HG02981 (cell line): ENCODE results near the gene CCDC200.
A peak's percentile ranks its signal among the peaks of the same experiment; 100 is the strongest.
"Not testable (repeated sequence)": the region's sequence is repeated elsewhere in the genome, so short reads cannot be mapped to it uniquely, and the experiment has no call there.

Experiments
- ATAC-seq: cut with Tn5 transposase; IDR thresholded peaks from one replicate; pipeline ENCODE4 v1.9.1; 2021; ENCODE audit warnings: mild to moderate bottlenecking, moderate library complexity; ENCODE audit not compliant: unreplicated experiment

The CCDC200 gene

GRCh38 chr17:43216762-43217613 is 11.4 kb downstream of the CCDC200 start:
- no peak for ATAC-seq

DNA sequence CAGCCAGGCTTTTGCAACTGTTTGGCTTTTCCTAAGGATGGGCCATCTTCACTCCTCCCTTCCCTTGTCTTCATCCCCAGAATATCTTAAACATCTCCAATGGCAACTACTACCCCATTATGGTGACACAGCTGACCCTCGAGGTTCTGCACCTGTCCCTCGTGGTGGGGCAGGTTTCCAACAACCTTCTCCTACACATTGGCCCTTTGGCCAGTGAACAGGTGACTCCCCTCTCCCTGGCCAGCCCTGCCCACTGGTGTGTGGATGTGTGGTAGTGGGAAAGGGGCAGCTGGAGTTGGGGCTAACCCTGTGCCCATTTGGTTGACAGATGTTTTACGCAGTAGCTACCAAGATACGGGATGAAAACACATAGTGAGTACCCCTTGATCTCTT is 12.1 kb downstream of the CCDC200 start:
- no peak for ATAC-seq

DNA sequence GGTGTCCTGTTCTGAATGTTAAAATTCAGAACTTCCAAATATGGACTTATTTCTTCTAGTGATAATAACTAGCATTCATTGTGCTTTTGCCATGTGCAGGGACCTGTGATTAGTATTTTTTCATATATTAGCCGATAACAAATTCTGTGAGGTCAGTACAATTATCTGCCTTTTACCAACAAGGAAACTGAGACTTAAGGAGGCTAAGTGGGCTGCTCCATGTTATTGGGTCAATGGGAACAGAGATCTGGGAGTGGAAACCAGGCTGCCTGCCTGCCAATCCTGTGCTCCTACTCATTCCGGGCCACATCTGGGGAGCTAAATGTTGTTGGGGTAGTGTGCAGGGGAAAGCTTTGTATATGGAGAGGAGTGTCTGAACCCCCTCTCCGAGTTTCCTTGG is 13.1 kb downstream of the CCDC200 start:
- ATAC-seq, result no peak

GRCh38 chr17:43213545-43213944 is 14.9 kb downstream of the CCDC200 start:
- ATAC-seq, result no peak

- no peak for ATAC-seq
Measured at GRCh38 chr17:43212641-43213490, 15.6 kb downstream of the CCDC200 start.

- peak; percentile 78 for ATAC-seq
Measured at GRCh38 chr17:43211480-43212402, 16.7 kb downstream of the CCDC200 start, which contains the start of gene TMEM106A. TMEM106A (plus strand) TSS chr17:43211875; CDS start chr17:43213042, 1,167 bp downstream.

DNA sequence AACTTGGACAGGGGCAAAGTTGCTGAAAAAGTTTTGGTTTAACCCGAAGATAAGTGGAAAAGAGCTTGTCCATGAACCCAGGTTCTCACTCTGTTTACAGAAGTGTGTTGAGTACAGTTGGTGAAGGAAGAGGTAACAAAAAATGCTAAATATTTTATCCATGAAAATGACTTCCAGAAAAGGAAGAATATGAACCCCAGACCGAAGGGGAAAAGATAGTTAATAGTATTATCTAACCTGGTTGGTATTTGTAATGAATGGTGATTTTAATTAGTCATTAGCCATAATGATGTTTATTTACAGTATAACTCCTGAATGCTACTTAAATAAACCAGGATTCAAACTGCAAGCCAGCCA is 17.3 kb downstream of the CCDC200 start:
- ATAC-seq, result no peak

DNA sequence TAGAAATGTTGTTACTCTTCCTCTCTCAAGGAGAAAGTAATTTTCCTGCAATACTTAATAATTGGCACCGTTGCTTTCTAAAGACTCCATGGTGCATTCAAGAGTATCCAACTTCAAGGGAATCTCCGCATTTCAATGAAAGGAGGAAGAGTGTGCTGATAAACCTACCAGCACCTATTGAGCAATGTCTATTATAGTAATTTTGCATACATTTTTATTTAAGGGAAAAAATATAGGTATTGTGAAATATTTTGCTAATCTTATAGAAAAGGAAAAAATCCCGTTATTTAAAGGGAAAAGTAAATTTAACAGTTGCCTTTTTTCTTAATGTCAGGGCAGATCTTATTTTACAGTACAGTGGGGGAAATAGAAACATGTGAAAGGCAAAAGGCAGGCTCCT is 17.8 kb downstream of the CCDC200 start:
- ATAC-seq, result no peak

GRCh38 chr17:43203013-43203412 is 25.4 kb downstream of the CCDC200 start:
- ATAC-seq, result not testable (repeated sequence)

GRCh38 chr17:43200127-43200526 is 28.3 kb downstream of the CCDC200 start:
- no peak for ATAC-seq

DNA sequence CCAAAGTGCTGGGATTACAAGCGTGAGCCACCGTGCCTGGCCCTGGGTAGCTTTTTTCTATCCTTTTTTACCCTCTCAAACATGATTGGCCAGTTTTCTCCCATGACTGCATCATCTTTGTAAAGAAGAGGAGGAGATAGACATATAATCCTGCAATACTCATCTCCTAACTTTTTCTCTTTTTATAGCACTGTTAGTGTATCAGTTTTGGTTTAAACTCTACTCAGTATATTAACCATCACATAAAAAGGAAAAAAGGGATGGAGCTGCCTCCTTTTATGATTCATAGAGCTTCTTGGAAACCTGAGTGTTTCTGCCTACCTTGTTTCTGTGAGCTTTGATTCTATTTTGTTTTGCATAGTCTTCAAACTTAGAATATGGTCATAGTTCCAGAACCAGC is 28.8 kb downstream of the CCDC200 start:
- no peak for ATAC-seq

GRCh38 chr17:43193251-43193650 is 35.2 kb downstream of the CCDC200 start:
- no peak for ATAC-seq

- ATAC-seq, result not testable (repeated sequence)
Measured at GRCh38 chr17:43186656-43187055, 41.8 kb downstream of the CCDC200 start.

GRCh38 chr17:43183921-43184320 is 44.5 kb downstream of the CCDC200 start:
- no peak for ATAC-seq

DNA sequence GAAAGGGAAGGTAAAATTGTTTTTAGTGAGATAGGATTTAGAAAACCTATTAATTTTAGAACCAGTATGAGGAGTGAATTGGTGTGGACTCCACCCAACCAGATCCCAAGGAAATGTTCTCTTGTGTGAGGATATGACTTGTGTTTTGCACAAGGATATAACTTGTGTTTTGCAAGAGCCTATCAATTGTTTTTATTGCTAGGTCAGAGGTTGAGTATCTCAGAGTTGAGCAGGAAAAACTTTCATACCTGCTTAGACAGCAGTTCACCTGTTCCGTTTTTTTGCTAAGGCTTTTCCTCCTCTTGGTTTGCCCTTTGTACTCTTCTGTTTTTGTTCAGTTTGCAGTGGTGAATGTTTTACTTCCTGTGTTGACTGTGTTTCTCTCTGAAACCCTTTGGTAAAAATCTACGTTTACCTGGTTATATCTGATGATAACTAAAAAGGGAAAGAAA is 52.3 kb downstream of the CCDC200 start:
- no peak for ATAC-seq

GRCh38 chr17:43175213-43176118 is 53.0 kb downstream of the CCDC200 start:
- ATAC-seq, result no peak

GRCh38 chr17:43171586-43172487 is 56.6 kb downstream of the CCDC200 start:
- no peak for ATAC-seq
